Activated CD8-positive, alpha-beta T cell treated with anti-CD3 and anti-CD28 coated beads for 36 hours (primary cell): ENCODE measurements around the gene PLEKHA6. TPM values are rescaled to one million over a fixed set of nuclear protein-coding genes. Genes with fewer than 3 reads are reported as not detected.

Experiments
- ATAC-seq: fragments of 200-7000 bp; cut with Tn5 transposase; one replicate; pipeline ENCODE4 v1.10.0; 2021; ENCODE audit warnings: mild to moderate bottlenecking, moderate library complexity
- CTCF ChIA-PET: fragments of 350-600 bp; sonication (Branson Sonifier 250); formaldehyde crosslinking; loops from one replicate; lab custom pipeline; 2021; ENCODE audit warnings: antibody characterized with exemption; lab: Charles Lee
- POLR2A ChIA-PET: fragments of 350-600 bp; sonication (Branson Sonifier 250); formaldehyde crosslinking; loops from one replicate; lab custom pipeline; 2021; ENCODE audit warnings: antibody characterized with exemption; lab: Charles Lee
- DNase-seq: peaks from one replicate; pipeline ENCODE4 v3.0.0-alpha.2; 2020
- H3K27ac Mint-ChIP-seq: one replicate; pipeline ENCODE4 v1.8.0; 2021; ENCODE audit warnings: mild to moderate bottlenecking, mixed read lengths
- H3K27me3 Mint-ChIP-seq: one replicate; pipeline ENCODE4 v1.8.0; 2021; ENCODE audit warnings: mixed read lengths
- H3K36me3 Mint-ChIP-seq: one replicate; pipeline ENCODE4 v1.8.0; 2021; ENCODE audit warnings: low read depth, mixed read lengths
- H3K4me1 Mint-ChIP-seq: one replicate; pipeline ENCODE4 v1.8.0; 2021; ENCODE audit warnings: low read depth, mixed read lengths
- H3K4me3 Mint-ChIP-seq: one replicate; pipeline ENCODE4 v1.8.0; 2021; ENCODE audit warnings: mild to moderate bottlenecking, moderate library complexity, mixed read lengths
- H3K9me3 Mint-ChIP-seq: one replicate; pipeline ENCODE4 v1.8.0; 2021; ENCODE audit warnings: mixed read lengths
- intact Hi-C: fragments of 100-400 bp; cut with micrococcal nuclease; formaldehyde crosslinking; loops from one replicate; pipeline ENCODE4 v1.10.0; 2022
- total RNA-seq, 2 experiments: library from RNA; stranded (reverse); gene quantifications; one replicate each; pipeline ENCODE4 v1.2.3, GENCODE V29; 2021
- TF ChIP-seq, protein P1 (sequence below): fragments of 200-600 bp; IDR thresholded peaks from one replicate; pipeline ENCODE4 v1.8.0; 2022; ENCODE audit warnings: antibody characterized with exemption, mild to moderate bottlenecking

Gene PLEKHA6
- total RNA-seq, 2 experiments from 2014 or later: 3.0 to 3.7 TPM

DNA sequence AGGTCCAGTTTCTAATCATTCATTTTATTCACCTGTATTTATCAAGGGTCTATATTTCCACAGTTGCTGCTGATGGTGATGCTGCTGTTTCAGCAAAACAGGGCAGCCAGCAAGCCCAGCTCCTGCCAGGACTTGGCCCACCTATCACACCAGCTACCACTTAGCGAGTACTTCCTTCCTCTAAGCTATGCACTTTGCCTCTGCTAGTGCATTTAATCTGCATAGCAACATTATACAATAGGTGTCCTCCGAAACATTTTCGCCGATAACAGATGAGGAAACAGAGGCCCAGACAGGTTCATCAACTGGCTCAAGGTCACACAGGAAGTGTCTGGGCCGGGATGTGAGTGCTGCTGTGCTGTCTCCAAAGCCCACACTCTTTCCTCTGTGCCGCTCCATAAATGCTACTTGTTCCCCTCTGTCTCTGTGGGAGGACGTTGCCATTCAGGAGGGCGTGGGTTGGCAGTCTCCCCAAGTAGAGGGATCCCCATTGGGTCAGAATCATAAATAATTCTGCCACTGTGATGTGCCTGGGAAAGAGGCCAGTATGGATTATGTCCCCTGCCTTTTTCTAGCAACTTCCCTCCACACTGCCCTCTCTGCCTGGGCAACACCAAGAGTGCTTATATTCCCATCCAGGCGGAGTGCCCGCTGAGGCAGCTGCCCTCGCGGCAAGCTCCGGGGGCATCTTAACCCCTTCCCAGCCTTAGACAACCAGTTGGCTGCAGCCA, 9.4 kb upstream of the PLEKHA6 start:
- ATAC-seq (no peak), DNase-seq (no peak)
- intact Hi-C loops: no loop called here
- ChIA-PET CTCF (interaction anchor here (1.0 to 11.1 kb wide), 5 partner anchors 29 to 206 kb away, joined by 5 to 77 read pairs (median 8); partner anchors contain the start of gene GOLT1A), POLR2A (interaction anchor here (0.6 kb wide), 1 partner anchor 36 kb away, joined by 3 read pairs; no protein-coding TSS in a partner anchor)
- H3K4me3 Mint-ChIP-seq: no peak overlapping the region
- no peak overlapping the region for H3K27ac Mint-ChIP-seq
- peaks cover 25% of the 10 kb centered on the region for H3K4me1 Mint-ChIP-seq
- no peaks in the 10 kb centered on the region for H3K9me3 Mint-ChIP-seq
- H3K27me3 Mint-ChIP-seq: peaks cover 1% of the 10 kb centered on the region
- TF ChIP-seq, protein P1, sequence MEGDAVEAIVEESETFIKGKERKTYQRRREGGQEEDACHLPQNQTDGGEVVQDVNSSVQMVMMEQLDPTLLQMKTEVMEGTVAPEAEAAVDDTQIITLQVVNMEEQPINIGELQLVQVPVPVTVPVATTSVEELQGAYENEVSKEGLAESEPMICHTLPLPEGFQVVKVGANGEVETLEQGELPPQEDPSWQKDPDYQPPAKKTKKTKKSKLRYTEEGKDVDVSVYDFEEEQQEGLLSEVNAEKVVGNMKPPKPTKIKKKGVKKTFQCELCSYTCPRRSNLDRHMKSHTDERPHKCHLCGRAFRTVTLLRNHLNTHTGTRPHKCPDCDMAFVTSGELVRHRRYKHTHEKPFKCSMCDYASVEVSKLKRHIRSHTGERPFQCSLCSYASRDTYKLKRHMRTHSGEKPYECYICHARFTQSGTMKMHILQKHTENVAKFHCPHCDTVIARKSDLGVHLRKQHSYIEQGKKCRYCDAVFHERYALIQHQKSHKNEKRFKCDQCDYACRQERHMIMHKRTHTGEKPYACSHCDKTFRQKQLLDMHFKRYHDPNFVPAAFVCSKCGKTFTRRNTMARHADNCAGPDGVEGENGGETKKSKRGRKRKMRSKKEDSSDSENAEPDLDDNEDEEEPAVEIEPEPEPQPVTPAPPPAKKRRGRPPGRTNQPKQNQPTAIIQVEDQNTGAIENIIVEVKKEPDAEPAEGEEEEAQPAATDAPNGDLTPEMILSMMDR: no peak
- H3K36me3 Mint-ChIP-seq: no peaks in the 10 kb centered on the region

- no peak overlapping the region for H3K4me3 Mint-ChIP-seq
- no peak for DNase-seq
- ChIA-PET POLR2A (no interaction called here), CTCF (interaction anchor here (1.0 to 2.5 kb wide), 4 partner anchors 10 to 205 kb away, joined by 5 to 17 read pairs (median 11); no protein-coding TSS in a partner anchor)
- ATAC-seq: no peak
- H3K27me3 Mint-ChIP-seq: peaks cover 1% of the 10 kb centered on the region
- no peaks in the 10 kb centered on the region for H3K9me3 Mint-ChIP-seq
- H3K4me1 Mint-ChIP-seq: peaks cover 34% of the 10 kb centered on the region
- TF ChIP-seq, protein P1: no peak
- no peaks in the 10 kb centered on the region for H3K36me3 Mint-ChIP-seq
- no peak overlapping the region for H3K27ac Mint-ChIP-seq
- intact Hi-C loops: no loop called here
Observed at GRCh38 chr1:204367956-204368355, 8.2 kb upstream of the PLEKHA6 start.

GRCh38 chr1:204367193-204367858, 7.6 kb upstream of the PLEKHA6 start:
- TF ChIP-seq, protein P1: no peak
- peaks cover 39% of the 10 kb centered on the region for H3K4me1 Mint-ChIP-seq
- H3K36me3 Mint-ChIP-seq: no peaks in the 10 kb centered on the region
- POLR2A ChIA-PET: interaction anchor here (0.6 to 1.0 kb wide), 2 partner anchors 41 to 128 kb away, joined by 3 to 4 read pairs; partner anchors contain the start of gene PIK3C2B
- intact Hi-C loops: no loop called here
- no peak overlapping the region for H3K27ac Mint-ChIP-seq
- no peaks in the 10 kb centered on the region for H3K9me3 Mint-ChIP-seq
- H3K27me3 Mint-ChIP-seq: peaks cover 1% of the 10 kb centered on the region
- no peak overlapping the region for H3K4me3 Mint-ChIP-seq
- CTCF ChIA-PET: interaction anchor here (0.9 to 2.2 kb wide), 7 partner anchors 8 to 217 kb away, joined by 3 to 16 read pairs (median 4); no protein-coding TSS in a partner anchor
- DNase-seq: no peak
- ATAC-seq: no peak

GRCh38 chr1:204366759-204367158, 7.0 kb upstream of the PLEKHA6 start:
- CTCF ChIA-PET: interaction anchor here (0.9 to 2.2 kb wide), 7 partner anchors 9 to 216 kb away, joined by 3 to 16 read pairs (median 4); no protein-coding TSS in a partner anchor
- POLR2A ChIA-PET: interaction anchor here (0.8 to 1.0 kb wide), 2 partner anchors 128 to 215 kb away, joined by 3 to 4 read pairs; partner anchors contain the start of genes ETNK2 and PIK3C2B
- intact Hi-C loops: no loop called here
- Mint-ChIP-seq H3K9me3 (no peaks in the 10 kb centered on the region), H3K4me1 (peaks cover 39% of the 10 kb centered on the region), H3K36me3 (no peaks in the 10 kb centered on the region), H3K27ac (no peak overlapping the region), H3K4me3 (no peak overlapping the region), H3K27me3 (peaks cover under 1% of the 10 kb centered on the region)
- no peak for ATAC-seq
- TF ChIP-seq, protein P1: peak; percentile 26
- DNase-seq: peak; percentile 51
